Ascending aorta (tissue), 2 donors: Measurements from ENCODE around the gene CD2AP. TPM values are rescaled to one million over a fixed set of nuclear protein-coding genes. Genes with fewer than 3 reads are reported as not detected.

Source experiments
- DNase-seq, 2 donors: peaks; one replicate each; pipeline ENCODE4 v3.0.0-alpha.2; 2019; ENCODE audit warnings: low spot score in 2 of 2
- H3K27ac ChIP-seq, 2 donors: fragments of 200-600 bp; sonication (generic); one replicate each; pipeline ENCODE4 v1.5.1; 2016 to 2017; ENCODE audit warnings: mild to moderate bottlenecking in 1 of 2
- H3K27me3 ChIP-seq: fragments of 200-600 bp; sonication (generic); one replicate; pipeline ENCODE4 v1.5.1; 2017
- H3K36me3 ChIP-seq, 2 donors: fragments of 200-600 bp; sonication (generic); one replicate each; pipeline ENCODE4 v1.5.1; 2016
- H3K4me1 ChIP-seq, 2 donors: fragments of 200-600 bp; sonication (generic); one replicate each; pipeline ENCODE4 v1.5.1; 2016 to 2017; ENCODE audit warnings: mild to moderate bottlenecking in 1 of 2
- H3K4me3 ChIP-seq, 2 donors: fragments of 200-600 bp; sonication (generic); one replicate each; pipeline ENCODE4 v1.5.1; 2016 to 2017; ENCODE audit warnings: mild to moderate bottlenecking in 1 of 2
- H3K9me3 ChIP-seq, 2 donors: fragments of 200-600 bp; sonication (generic); one replicate each; pipeline ENCODE4 v1.5.1; 2016
- CTCF ChIP-seq, 3 experiments: fragments of 200-600 bp in 2 of 3; fragments of 450-650 bp in 1 of 3; sonication (generic) in 2 of 3; IDR thresholded peaks; one replicate each; pipeline ENCODE4 v1.5.1; 2016 to 2019; ENCODE audit warnings: antibody characterized with exemption in 3 of 3, mild to moderate bottlenecking in 1 of 3, moderate library complexity in 1 of 3
- intact Hi-C: fragments of 100-400 bp; cut with DNase I; formaldehyde crosslinking; loops from one replicate; pipeline ENCODE4 v1.15.1; 2023
- total RNA-seq: library from RNA; depleted of rRNA; stranded (reverse); fragments of >200 nt; gene quantifications from one replicate; pipeline ENCODE4 v1.1.0, GENCODE V29; 2016

CD2AP gene
- total RNA-seq, 1 donor from 2014 or later = 18.9 TPM

GRCh38 chr6:47524136-47524845 lies 46.7 kb downstream of the CD2AP start:
- peaks cover 0 to 9% of the 10 kb centered on the region in 2 donors for H3K36me3 ChIP-seq
- H3K27ac ChIP-seq = no peak overlapping the region
- H3K4me1 ChIP-seq = peaks cover 0 to 7% of the 10 kb centered on the region in 2 donors
- intact Hi-C loops = no loop called here
- no peak for DNase-seq
- H3K27me3 ChIP-seq = no peaks in the 10 kb centered on the region
- no peak overlapping the region for H3K4me3 ChIP-seq
- no peak for TF ChIP-seq CTCF (IDR thresholded peaks at IDR 0.05)
- H3K9me3 ChIP-seq = no peaks in the 10 kb centered on the region

- H3K27ac ChIP-seq = no peak overlapping the region
- H3K27me3 ChIP-seq = no peaks in the 10 kb centered on the region
- H3K4me1 ChIP-seq = peaks cover 0 to 7% of the 10 kb centered on the region in 2 donors
- H3K36me3 ChIP-seq = peaks cover 0 to 9% of the 10 kb centered on the region in 2 donors
- no peak for TF ChIP-seq CTCF (IDR thresholded peaks at IDR 0.05)
- intact Hi-C loops = no loop called here
- H3K4me3 ChIP-seq = no peak overlapping the region
- no peaks in the 10 kb centered on the region for H3K9me3 ChIP-seq
- no peak for DNase-seq
Observed at GRCh38 chr6:47525330-47526057, 47.9 kb downstream of the CD2AP start.

GRCh38 chr6:47527274-47527673 lies 49.7 kb downstream of the CD2AP start:
- no peak for DNase-seq

GRCh38 chr6:47529734-47530133 lies 52.1 kb downstream of the CD2AP start:
- H3K36me3 ChIP-seq = peaks cover 0 to 9% of the 10 kb centered on the region in 2 donors
- DNase-seq = no peak
- H3K9me3 ChIP-seq = no peaks in the 10 kb centered on the region
- TF ChIP-seq CTCF (IDR thresholded peaks at IDR 0.05) = no peak
- H3K4me3 ChIP-seq = no peak overlapping the region
- H3K4me1 ChIP-seq = no peaks in the 10 kb centered on the region
- intact Hi-C loops = no loop called here
- no peaks in the 10 kb centered on the region for H3K27me3 ChIP-seq
- H3K27ac ChIP-seq = no peak overlapping the region

More at GRCh38 chr6:47527274-47527673, 49.7 kb downstream of the CD2AP start:
- peaks cover 0 to 7% of the 10 kb centered on the region in 2 donors for H3K4me1 ChIP-seq
- H3K4me3 ChIP-seq = no peak overlapping the region
- peaks cover 0 to 9% of the 10 kb centered on the region in 2 donors for H3K36me3 ChIP-seq
- no peaks in the 10 kb centered on the region for H3K27me3 ChIP-seq
- TF ChIP-seq CTCF (IDR thresholded peaks at IDR 0.05) = no peak
- H3K27ac ChIP-seq = no peak overlapping the region
- intact Hi-C loops = no loop called here
- H3K9me3 ChIP-seq = no peaks in the 10 kb centered on the region

GRCh38 chr6:47532981-47533585 lies 55.5 kb downstream of the CD2AP start:
- no peak for DNase-seq
- H3K36me3 ChIP-seq = no peaks in the 10 kb centered on the region
- H3K9me3 ChIP-seq = no peaks in the 10 kb centered on the region
- intact Hi-C loops = no loop called here
- TF ChIP-seq CTCF (IDR thresholded peaks at IDR 0.05) = no peak
- no peak overlapping the region for H3K4me3 ChIP-seq
- H3K27ac ChIP-seq = no peak overlapping the region
- H3K27me3 ChIP-seq = no peaks in the 10 kb centered on the region
- no peaks in the 10 kb centered on the region for H3K4me1 ChIP-seq
